HG03095 (cell line): Measurements from ENCODE around the gene UBTD1.
A peak's percentile ranks its signal among the peaks of the same experiment; 100 is the strongest.

Experiments
- ATAC-seq: cut with Tn5 transposase; IDR thresholded peaks from one replicate; pipeline ENCODE4 v1.9.1; 2021; ENCODE audit warnings: moderate library complexity; ENCODE audit not compliant: unreplicated experiment

Gene UBTD1

DNA sequence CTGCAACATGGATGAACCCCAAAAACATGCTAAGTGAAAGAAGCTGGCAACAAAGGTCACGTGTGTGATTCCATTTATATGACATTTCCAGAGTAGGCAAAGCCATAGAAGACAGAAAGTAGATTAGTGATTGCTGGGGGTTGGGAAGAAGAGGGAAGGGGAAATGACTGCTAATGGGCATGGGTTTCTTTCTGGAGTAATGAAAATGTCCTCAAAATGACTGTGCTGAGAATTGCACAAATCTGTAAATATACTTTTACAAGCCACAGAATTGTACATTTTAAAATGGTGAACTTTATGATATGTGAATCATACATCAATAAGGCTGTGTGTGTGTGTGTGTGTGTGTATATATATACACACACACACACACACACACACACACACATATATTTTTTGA lies 16.3 kb upstream of the UBTD1 start:
- no peak for ATAC-seq

- ATAC-seq = no peak
These were observed 15.2 kb upstream of the UBTD1 start for GRCh38 chr10:97483506-97483905.

DNA sequence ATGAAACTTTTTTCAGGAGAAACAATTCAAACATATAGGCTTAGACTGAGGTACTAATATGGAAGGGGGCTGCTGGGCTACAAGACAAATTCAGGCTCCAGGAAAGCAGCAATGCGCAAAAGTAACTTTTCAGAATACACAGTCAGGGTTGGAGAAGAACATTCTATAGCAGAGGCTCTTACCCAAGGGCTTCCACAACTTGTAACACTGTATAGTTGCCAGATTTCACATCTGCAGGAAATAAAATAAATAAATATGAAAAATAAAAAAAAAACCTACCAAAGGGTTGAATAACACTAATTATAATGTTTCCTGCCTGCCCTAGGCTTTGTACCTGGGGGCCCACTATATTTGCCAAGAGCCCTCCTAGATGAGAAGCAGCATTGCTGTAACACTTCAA lies 14.8 kb upstream of the UBTD1 start:
- ATAC-seq = no peak

DNA sequence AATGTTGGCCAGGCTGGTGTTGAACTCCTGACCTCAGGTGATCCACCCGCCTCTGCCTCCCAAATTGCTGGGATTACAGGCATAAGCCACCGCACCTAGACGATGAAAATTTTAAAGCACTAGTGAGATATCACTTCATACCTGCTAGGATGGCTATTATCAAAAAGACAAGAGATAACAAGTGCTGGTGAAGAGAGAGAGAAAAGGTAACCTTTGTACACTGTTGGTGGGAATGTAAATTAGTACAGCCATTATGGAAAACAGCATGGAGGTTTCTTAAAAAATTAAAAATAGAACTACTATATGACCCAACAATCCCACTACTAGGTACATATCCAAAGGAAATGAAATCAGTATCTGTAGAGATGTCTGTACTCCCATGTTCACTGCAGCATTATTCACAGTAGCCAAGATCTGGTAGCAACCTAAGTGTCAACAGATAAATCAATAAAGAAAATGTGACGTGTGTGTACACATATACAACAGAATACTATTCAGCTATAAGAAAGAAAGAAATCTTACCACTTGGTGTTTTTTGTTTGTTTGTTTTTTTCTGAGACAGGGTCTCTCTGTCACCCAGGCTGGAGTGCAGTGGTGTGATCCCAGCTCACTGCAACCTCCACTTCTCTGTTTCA lies 13.0 kb upstream of the UBTD1 start:
- ATAC-seq = no peak

GRCh38 chr10:97490592-97490991 lies 8.1 kb upstream of the UBTD1 start:
- no peak for ATAC-seq

- ATAC-seq = no peak
These were observed 4.6 kb upstream of the UBTD1 start for GRCh38 chr10:97494151-97494550.

- no peak for ATAC-seq
These were observed 3.7 kb upstream of the UBTD1 start for GRCh38 chr10:97494863-97495506.

- peak; percentile 36 for ATAC-seq
These were observed 1.1 kb upstream of the UBTD1 start for GRCh38 chr10:97497572-97498075.

GRCh38 chr10:97498076-97498840 lies 466 bp upstream of the UBTD1 start, which contains the start of gene MMS19:
Gene MMS19 (minus strand): TSS chr10:97498422. CDS start chr10:97498384, 38 bp downstream.
- ATAC-seq = peak; percentile 92

DNA sequence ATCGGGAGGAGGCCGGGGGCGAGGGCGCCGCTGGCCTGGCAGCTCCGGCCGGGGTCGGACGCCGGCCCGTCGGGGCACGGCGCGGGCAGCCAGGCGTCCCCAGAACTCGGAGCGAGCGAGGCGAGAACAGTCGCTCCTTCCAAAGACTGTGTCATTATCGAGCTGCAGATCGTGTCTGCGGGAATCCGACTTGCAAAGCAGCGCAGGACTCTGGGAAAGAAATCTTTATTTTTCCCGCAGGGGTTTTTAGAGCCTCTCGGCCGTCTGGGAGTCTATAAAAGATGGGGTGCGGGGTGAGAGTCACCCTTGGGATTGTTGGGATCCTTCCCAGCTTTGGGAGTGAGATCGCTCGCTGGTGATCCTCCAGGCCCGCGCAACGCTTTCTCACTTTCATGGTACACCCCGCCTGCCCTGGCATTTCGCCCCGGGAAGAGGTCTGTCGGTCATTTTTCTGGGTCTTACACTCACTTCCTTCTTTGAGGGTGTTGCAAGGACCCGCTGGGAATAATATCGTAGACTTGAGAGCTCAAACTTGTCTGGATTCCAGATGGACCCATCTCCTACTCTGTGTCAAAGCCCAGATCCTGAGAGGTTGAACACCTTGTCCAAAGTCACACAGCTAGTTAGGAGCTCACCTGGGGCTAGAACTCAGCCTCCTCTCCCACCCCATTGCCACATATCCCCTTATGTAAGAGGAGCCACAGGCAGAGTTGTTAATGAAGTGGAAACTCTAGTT lies 1.0 kb downstream of the UBTD1 start:
- ATAC-seq = no peak

DNA sequence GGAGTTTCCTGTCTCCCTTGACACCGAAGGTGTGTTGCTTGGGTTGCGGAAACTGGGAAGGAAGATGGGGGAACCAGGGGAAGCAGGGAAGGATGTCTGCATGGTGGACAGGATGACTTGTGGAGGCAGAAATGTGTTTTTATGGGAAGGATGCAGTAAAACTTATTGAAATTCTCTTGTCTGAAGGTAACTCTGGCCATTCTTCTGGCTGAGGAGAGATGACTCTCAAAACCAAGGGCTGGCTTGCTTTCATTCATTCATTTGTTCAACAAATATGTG lies 1.5 kb downstream of the UBTD1 start:
- no peak for ATAC-seq

- no peak for ATAC-seq
These were observed 4.2 kb downstream of the UBTD1 start for GRCh38 chr10:97502916-97503315.

GRCh38 chr10:97503406-97503805 lies 4.7 kb downstream of the UBTD1 start:
- ATAC-seq = no peak

DNA sequence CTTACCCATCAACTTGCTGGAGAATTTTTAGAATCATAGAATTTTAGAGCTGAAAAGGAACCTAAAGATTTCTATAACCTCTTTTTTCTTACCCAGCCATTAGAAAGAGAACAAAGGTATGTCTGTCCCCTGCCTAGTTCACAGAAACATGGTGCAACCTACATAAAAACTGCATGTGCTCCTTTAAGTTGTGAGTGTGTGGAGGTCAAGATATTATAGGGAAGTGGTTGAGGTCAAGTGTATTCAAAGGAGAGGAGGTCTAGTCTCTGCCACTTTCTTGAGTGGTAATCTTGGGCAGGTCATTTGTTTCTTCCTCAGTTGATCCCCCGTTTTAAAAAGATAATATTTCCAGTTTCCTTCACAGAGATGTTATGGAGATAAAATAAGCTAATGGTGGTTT lies 6.4 kb downstream of the UBTD1 start:
- no peak for ATAC-seq

- ATAC-seq = no peak
These were observed 7.7 kb downstream of the UBTD1 start for GRCh38 chr10:97506199-97506991.

GRCh38 chr10:97508342-97508741 lies 9.6 kb downstream of the UBTD1 start:
- no peak for ATAC-seq

DNA sequence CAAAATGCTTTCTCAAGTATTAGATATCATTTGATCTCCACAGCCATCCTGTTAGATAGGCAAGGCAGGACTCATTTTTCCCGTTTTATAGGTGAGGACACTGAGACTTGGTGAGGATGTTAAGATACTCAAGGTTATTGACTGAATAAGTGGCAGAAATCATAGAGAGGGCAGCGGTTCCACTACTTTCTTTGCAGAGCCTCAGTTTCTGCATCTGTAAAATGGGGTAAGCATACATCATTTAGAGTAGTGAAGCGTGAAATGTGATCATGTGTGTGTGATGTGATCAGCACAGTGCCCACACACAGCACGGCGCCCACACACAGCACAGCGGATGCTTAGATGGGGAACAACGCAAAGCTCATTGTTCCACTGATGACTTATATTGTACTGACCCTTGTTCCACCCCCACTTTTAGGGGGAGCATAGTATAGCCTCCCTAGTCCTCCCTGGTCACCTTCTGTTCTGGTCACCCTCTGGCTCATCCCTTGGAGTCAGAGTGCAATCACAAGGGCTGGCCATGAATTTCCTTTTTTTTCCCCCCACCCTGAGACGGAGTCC lies 10.5 kb downstream of the UBTD1 start:
- no peak for ATAC-seq

DNA sequence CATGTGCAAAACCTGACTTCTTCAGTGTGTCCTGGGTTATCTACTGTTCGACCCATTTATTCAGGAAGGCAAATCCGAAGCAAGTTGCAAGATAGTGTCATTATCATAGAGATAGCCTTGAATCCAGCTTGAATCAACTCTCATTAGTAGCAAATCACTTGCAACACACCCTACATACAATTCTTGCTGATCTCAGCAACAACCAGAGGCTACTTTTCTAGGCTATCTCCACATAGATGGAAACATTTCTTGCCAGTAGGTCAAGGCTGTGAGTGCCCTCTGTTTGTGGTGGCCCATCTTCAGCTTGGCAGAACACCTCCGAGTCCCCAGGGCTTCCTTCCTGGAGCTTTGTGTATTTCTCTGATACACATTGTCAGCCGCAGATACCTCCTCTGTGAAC lies 12.0 kb downstream of the UBTD1 start:
- no peak for ATAC-seq

DNA sequence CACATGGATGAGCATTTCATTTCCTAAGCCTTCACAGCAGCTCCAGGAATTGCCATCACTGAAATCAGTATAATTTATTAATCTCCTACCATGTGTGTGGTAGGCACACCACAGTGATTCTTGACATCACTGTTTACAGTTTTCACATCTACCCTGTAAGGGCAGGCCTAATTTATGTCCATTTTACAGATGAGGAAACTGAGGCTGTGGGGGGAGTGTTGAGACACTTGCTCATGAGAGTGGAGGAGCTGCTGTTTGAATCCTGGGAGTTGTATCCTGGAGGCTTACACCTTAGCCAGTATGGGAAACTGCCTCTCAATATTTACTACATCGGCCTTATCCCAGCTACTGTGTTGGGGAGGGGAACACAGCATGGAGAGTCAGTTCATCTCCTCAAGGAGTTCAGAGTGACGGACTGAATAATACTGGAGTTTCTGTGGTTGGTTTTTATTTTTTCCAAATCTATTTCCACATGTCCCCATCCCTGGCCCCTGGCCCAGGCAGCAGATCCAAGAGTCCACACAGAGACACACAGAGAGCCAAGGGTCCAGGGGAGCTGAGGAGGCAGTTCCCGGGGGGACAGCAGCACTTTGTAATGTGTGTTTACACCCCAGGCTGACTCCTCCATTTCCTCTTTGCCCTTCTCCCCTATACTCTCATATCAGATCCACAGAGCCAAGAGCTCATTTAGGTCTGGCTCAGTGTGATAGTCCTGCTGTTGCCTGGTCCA lies 13.2 kb downstream of the UBTD1 start:
- ATAC-seq = no peak

DNA sequence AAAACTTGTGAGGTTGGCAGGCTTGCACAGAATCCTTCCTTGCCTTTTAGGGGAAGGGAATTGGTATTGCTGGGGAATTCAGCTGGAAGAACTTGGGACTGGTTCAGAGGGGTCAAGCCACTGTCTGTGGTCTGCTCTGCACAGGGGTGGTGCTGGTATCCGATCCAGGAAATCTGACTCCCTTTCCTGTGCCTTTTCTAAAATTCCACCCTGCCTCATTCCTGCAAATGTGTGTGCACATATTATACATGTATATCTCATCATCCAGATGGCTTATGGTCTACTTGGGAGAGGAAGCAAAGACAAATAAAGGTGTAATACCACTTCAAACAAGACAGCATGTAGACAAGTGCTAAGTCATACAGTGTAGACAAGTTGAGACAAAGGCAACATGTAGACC lies 14.3 kb downstream of the UBTD1 start:
- no peak for ATAC-seq
